Mesendoderm (in vitro differentiated cells): ENCODE measurements around the gene PATL2.

Experiments
- DNase-seq: peaks from one replicate; pipeline ENCODE4 v3.0.0; 2013
- H2AK5ac ChIP-seq: 2 replicates; pipeline ENCODE4 v1.6.1; 2013; ENCODE audit warnings: low read length, inconsistent platforms
- H2BK120ac ChIP-seq: 2 replicates; pipeline ENCODE4 v1.6.1; 2013; ENCODE audit warnings: low read depth, mild to moderate bottlenecking, low read length, moderate library complexity, mixed read lengths
- H2BK15ac ChIP-seq: replicated peaks from 2 replicates; pipeline ENCODE4 v1.6.1; 2013; ENCODE audit warnings: low read depth, mild to moderate bottlenecking, moderate library complexity
- H2BK5ac ChIP-seq: 2 replicates; pipeline ENCODE4 v1.6.1; 2013; ENCODE audit warnings: low read length, inconsistent platforms
- H3K18ac ChIP-seq: 2 replicates; pipeline ENCODE4 v1.6.1; 2013; ENCODE audit warnings: mild to moderate bottlenecking, low read length, mixed read lengths
- H3K23ac ChIP-seq: one replicate; pipeline ENCODE4 v1.6.1; 2013; ENCODE audit warnings: low read length
- H3K27ac ChIP-seq: 2 replicates; pipeline ENCODE4 v1.5.1; 2013; ENCODE audit warnings: low read depth, mild to moderate bottlenecking, inconsistent platforms, low read length, moderate library complexity
- H3K27me3 ChIP-seq: 2 replicates; pipeline ENCODE4 v1.6.1; 2013; ENCODE audit warnings: low read length, control low read depth, mild to moderate bottlenecking, inconsistent platforms; ENCODE audit not compliant: insufficient read depth, poor library complexity
- H3K36me3 ChIP-seq: 2 replicates; pipeline ENCODE4 v1.6.1; 2013; ENCODE audit warnings: low read length, inconsistent platforms; ENCODE audit not compliant: control insufficient read depth, insufficient read depth
- H3K4ac ChIP-seq: one replicate; pipeline ENCODE4 v1.6.1; 2013; ENCODE audit warnings: low read depth, mild to moderate bottlenecking, low read length, moderate library complexity
- H3K4me1 ChIP-seq: 2 replicates; pipeline ENCODE4 v1.6.1; 2013; ENCODE audit warnings: low read depth, low read length, inconsistent platforms; ENCODE audit not compliant: control insufficient read depth
- H3K4me2 ChIP-seq: 2 replicates; pipeline ENCODE4 v1.6.1; 2013; ENCODE audit warnings: low read length
- H3K4me3 ChIP-seq: 2 replicates; pipeline ENCODE4 v1.5.1; 2013; ENCODE audit warnings: mild to moderate bottlenecking, low read length
- H3K56ac ChIP-seq: one replicate; pipeline ENCODE4 v1.6.1; 2013; ENCODE audit warnings: low read length
- H3K79me1 ChIP-seq: 2 replicates; pipeline ENCODE4 v1.6.1; 2013; ENCODE audit warnings: low read length, inconsistent platforms
- H3K79me2 ChIP-seq: 2 replicates; pipeline ENCODE4 v1.6.1; 2013; ENCODE audit warnings: mild to moderate bottlenecking, low read length; ENCODE audit not compliant: control insufficient read depth, insufficient read depth
- H3K9ac ChIP-seq: 2 replicates; pipeline ENCODE4 v1.6.1; 2013; ENCODE audit warnings: low read length, inconsistent platforms
- H4K5ac ChIP-seq: one replicate; pipeline ENCODE4 v1.6.1; 2013; ENCODE audit warnings: low read length
- H4K8ac ChIP-seq: one replicate; pipeline ENCODE4 v1.6.1; 2013; ENCODE audit warnings: low read depth, mild to moderate bottlenecking, control low read depth, low read length, moderate library complexity
- WGBS: extraction: QIAGEN DNeasy Blood & Tissue Kit; methylation state at CpG from one replicate; pipeline ENCODE4 v1.1.7; 2013; ENCODE audit warnings: low lambda C conversion rate, missing lambda C conversion rate; ENCODE audit not compliant: insufficient coverage; ENCODE audit errors: extremely low coverage; 5-methylcytosine and 5-hydroxymethylcytosine counted together

The PATL2 gene

DNA sequence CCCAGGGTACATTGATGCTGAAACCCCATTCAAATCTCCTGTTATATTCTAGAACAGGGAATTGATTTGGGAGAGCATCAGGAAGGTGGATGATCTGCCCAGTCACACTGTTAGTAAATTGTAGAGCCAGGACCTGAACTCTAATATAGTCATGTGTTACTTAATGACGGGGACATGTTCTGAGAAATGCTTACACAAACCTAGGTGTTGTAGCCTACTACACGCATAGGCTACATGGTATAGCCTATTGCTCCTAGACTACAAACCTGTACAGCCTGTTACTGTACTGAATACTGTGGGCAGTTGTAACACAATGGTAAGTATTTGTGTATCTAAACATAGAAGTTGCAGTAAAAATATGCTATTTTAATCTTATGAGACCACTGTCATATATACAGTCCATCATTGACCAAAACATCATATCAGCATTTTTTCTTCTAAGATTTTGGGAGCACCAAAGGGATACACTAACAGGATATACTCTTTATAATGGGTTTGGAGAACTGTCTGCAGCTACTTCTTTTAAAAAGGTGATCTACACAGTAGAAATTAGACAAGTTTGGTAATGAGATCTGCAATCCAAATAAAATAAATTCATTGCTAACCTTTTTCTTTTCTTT, 6.0 kb upstream of the PATL2 start:
- Histone ChIP-seq H3K56ac (no peak overlapping the region), H3K4me3 (no peak overlapping the region), H2AK5ac (no peak overlapping the region), H3K18ac (no peak overlapping the region), H3K9ac (no peak overlapping the region), H3K4me2 (no peak overlapping the region), H2BK120ac (no peak overlapping the region), H3K4ac (no peak overlapping the region), H3K27me3 (no peaks in the 10 kb centered on the region), H3K23ac (no peak overlapping the region), H4K5ac (no peak overlapping the region), H2BK15ac (no peak overlapping the region), H3K36me3 (peaks cover 3% of the 10 kb centered on the region), H4K8ac (no peak overlapping the region), H3K4me1 (peaks cover 2% of the 10 kb centered on the region), H3K79me2 (peaks cover 4% of the 10 kb centered on the region), H3K27ac (no peak overlapping the region), H3K79me1 (no peaks in the 10 kb centered on the region), H2BK5ac (no peak overlapping the region)
- no peak for DNase-seq
- WGBS = no CpG with 5 or more reads among the region's 2 CpGs

DNA sequence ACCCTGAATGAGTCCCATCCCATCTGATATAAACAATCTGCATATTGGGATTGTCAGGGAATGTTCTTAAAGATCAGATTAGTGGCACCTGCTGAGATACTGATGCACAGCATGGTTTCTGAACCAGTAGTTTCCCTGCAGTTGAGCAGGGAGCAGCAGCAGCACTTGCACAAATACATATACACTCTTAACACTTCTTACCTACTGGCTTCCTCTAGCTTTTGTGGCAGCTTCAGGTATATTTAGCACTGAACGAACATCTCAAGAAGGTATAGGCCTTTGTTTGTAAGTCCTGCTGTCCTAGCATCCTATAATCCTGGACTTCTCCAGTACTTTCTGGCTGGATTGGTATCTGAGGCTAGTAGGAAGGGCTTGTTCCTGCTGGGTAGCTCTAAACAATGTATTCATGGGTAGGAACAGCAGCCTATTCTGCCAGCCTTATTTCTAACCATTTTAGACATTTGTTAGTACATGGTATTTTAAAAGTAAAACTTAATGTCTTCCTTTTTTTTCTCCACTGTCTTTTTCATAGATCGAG, 4.7 kb upstream of the PATL2 start:
- WGBS = no CpG with 5 or more reads among the region's 2 CpGs
- H3K36me3 ChIP-seq = peaks cover 3% of the 10 kb centered on the region
- no peak overlapping the region for H3K27ac ChIP-seq
- H3K4me3 ChIP-seq = no peak overlapping the region
- no peak overlapping the region for H2BK5ac ChIP-seq
- H2BK15ac ChIP-seq = no peak overlapping the region
- H3K27me3 ChIP-seq = no peaks in the 10 kb centered on the region
- no peak overlapping the region for H3K23ac ChIP-seq
- no peaks in the 10 kb centered on the region for H3K79me1 ChIP-seq
- H3K9ac ChIP-seq = no peak overlapping the region
- H3K4me1 ChIP-seq = peaks cover 2% of the 10 kb centered on the region
- no peak overlapping the region for H4K5ac ChIP-seq
- peaks cover 4% of the 10 kb centered on the region for H3K79me2 ChIP-seq
- H3K4ac ChIP-seq = no peak overlapping the region
- no peak overlapping the region for H3K18ac ChIP-seq
- no peak overlapping the region for H4K8ac ChIP-seq
- H3K56ac ChIP-seq = no peak overlapping the region
- H2AK5ac ChIP-seq = no peak overlapping the region
- DNase-seq = no peak
- no peak overlapping the region for H2BK120ac ChIP-seq
- no peak overlapping the region for H3K4me2 ChIP-seq

DNA sequence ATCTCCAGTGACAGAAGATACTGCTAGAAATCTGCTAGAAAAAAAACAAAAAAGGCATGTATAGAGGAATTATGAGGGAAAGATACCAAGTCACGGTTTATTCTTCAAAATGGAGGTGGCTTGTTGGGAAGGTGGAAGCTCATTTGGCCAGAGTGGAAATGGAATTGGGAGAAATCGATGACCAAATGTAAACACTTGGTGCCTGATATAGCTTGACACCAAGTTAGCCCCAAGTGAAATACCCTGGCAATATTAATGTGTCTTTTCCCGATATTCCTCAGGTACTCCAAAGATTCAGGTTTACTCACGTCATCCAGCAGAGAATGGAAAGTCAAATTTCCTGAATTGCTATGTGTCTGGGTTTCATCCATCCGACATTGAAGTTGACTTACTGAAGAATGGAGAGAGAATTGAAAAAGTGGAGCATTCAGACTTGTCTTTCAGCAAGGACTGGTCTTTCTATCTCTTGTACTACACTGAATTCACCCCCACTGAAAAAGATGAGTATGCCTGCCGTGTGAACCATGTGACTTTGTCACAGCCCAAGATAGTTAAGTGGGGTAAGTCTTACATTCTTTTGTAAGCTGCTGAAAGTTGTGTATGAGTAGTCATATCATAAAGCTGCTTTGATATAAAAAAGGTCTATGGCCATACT, 4.1 kb upstream of the PATL2 start:
- H2BK5ac ChIP-seq = no peak overlapping the region
- H4K5ac ChIP-seq = no peak overlapping the region
- no peak overlapping the region for H2BK15ac ChIP-seq
- H3K4me3 ChIP-seq = no peak overlapping the region
- no peaks in the 10 kb centered on the region for H3K79me1 ChIP-seq
- peaks cover 2% of the 10 kb centered on the region for H3K4me1 ChIP-seq
- no peak overlapping the region for H2BK120ac ChIP-seq
- no peak overlapping the region for H3K9ac ChIP-seq
- peaks cover 3% of the 10 kb centered on the region for H3K36me3 ChIP-seq
- no peak overlapping the region for H3K56ac ChIP-seq
- no CpG with 5 or more reads among the region's 6 CpGs for WGBS
- H3K27me3 ChIP-seq = no peaks in the 10 kb centered on the region
- H3K18ac ChIP-seq = no peak overlapping the region
- no peak overlapping the region for H3K27ac ChIP-seq
- no peak overlapping the region for H3K4me2 ChIP-seq
- no peak for DNase-seq
- H4K8ac ChIP-seq = no peak overlapping the region
- H3K23ac ChIP-seq = no peak overlapping the region
- peaks cover 4% of the 10 kb centered on the region for H3K79me2 ChIP-seq
- H3K4ac ChIP-seq = no peak overlapping the region
- H2AK5ac ChIP-seq = no peak overlapping the region

DNA sequence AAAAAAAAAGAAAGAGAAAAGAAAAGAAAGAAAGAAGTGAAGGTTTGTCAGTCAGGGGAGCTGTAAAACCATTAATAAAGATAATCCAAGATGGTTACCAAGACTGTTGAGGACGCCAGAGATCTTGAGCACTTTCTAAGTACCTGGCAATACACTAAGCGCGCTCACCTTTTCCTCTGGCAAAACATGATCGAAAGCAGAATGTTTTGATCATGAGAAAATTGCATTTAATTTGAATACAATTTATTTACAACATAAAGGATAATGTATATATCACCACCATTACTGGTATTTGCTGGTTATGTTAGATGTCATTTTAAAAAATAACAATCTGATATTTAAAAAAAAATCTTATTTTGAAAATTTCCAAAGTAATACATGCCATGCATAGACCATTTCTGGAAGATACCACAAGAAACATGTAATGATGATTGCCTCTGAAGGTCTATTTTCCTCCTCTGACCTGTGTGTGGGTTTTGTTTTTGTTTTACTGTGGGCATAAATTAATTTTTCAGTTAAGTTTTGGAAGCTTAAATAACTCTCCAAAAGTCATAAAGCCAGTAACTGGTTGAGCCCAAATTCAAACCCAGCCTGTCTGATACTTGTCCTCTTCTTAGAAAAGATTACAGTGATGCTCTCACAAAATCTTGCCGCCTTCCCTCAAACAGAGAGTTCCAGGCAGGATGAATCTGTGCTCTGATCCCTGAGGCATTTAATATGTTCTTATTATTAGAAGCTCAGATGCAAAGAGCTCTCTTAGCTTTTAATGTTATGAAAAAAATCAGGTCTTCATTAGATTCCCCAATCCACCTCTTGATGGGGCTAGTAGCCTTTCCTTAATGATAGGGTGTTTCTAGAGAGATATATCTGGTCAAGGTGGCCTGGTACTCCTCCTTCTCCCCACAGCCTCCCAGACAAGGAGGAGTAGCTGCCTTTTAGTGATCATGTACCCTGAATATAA, 2.2 kb upstream of the PATL2 start:
- H3K36me3 ChIP-seq = peaks cover 3% of the 10 kb centered on the region
- no peak overlapping the region for H3K9ac ChIP-seq
- no peak overlapping the region for H2BK120ac ChIP-seq
- H3K18ac ChIP-seq = no peak overlapping the region
- no peak overlapping the region for H3K4ac ChIP-seq
- peaks cover 4% of the 10 kb centered on the region for H3K79me2 ChIP-seq
- H3K4me3 ChIP-seq = no peak overlapping the region
- peaks cover 2% of the 10 kb centered on the region for H3K4me1 ChIP-seq
- H3K27me3 ChIP-seq = no peaks in the 10 kb centered on the region
- H3K4me2 ChIP-seq = no peak overlapping the region
- no peak overlapping the region for H2BK15ac ChIP-seq
- no peak overlapping the region for H4K5ac ChIP-seq
- WGBS = no CpG with 5 or more reads among the region's 5 CpGs
- H2BK5ac ChIP-seq = no peak overlapping the region
- no peak overlapping the region for H3K27ac ChIP-seq
- no peak overlapping the region for H2AK5ac ChIP-seq
- H3K79me1 ChIP-seq = no peaks in the 10 kb centered on the region
- no peak overlapping the region for H4K8ac ChIP-seq
- no peak overlapping the region for H3K23ac ChIP-seq
- DNase-seq = peak; percentile 58
- no peak overlapping the region for H3K56ac ChIP-seq

DNA sequence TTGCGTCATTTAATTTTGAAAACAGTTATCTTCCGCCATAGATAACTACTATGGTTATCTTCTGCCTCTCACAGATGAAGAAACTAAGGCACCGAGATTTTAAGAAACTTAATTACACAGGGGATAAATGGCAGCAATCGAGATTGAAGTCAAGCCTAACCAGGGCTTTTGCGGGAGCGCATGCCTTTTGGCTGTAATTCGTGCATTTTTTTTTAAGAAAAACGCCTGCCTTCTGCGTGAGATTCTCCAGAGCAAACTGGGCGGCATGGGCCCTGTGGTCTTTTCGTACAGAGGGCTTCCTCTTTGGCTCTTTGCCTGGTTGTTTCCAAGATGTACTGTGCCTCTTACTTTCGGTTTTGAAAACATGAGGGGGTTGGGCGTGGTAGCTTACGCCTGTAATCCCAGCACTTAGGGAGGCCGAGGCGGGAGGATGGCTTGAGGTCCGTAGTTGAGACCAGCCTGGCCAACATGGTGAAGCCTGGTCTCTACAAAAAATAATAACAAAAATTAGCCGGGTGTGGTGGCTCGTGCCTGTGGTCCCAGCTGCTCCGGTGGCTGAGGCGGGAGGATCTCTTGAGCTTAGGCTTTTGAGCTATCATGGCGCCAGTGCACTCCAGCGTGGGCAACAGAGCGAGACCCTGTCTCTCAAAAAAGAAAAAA, 1.4 kb upstream of the PATL2 start:
- Histone ChIP-seq H3K27me3 (no peaks in the 10 kb centered on the region), H2BK15ac (no peak overlapping the region), H3K23ac (no peak overlapping the region), H3K79me1 (no peaks in the 10 kb centered on the region), H3K9ac (peak overlapping the region; percentile 90), H2AK5ac (no peak overlapping the region), H3K36me3 (peaks cover 3% of the 10 kb centered on the region), H2BK120ac (no peak overlapping the region), H3K4me1 (peaks cover 2% of the 10 kb centered on the region), H3K56ac (peak overlapping the region; percentile 49), H3K4me3 (no peak overlapping the region), H3K4ac (no peak overlapping the region), H3K79me2 (peaks cover 4% of the 10 kb centered on the region), H4K8ac (no peak overlapping the region), H3K27ac (no peak overlapping the region), H4K5ac (no peak overlapping the region), H2BK5ac (no peak overlapping the region), H3K18ac (no peak overlapping the region), H3K4me2 (peak overlapping the region; percentile 78)
- no CpG with 5 or more reads among the region's 24 CpGs for WGBS
- no peak for DNase-seq
